ENCODE results near the gene GARS1.
A peak's percentile ranks its signal among the peaks of the same experiment; 100 is the strongest.
"Not testable (repeated sequence)": the region's sequence is repeated elsewhere in the genome, so short reads cannot be mapped to it uniquely, and the experiment has no call there.

The GARS1 gene

DNA sequence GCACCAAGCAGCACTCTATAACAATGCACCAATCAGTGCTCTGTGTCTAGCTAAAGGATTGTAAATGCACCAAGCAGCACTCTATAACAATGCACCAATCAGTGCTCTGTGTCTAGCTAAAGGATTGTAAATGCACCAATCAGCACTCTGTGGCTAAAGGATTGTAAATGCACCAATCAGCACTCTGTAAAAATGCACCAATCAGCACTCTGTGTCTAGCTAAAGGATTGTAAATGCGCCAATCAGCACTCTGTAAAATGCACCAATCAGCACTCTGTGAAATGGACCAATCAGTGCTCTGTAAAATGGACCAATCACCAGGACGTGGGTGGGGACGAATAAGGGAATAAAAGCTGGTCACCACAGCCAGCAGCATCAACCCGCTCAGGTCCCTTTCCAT lies 24.4 kb upstream of the GARS1 start:
- FAIRE-seq; DNase-seq (ENCODE audit: insufficient read length, low spot score): not testable (repeated sequence)

DNA sequence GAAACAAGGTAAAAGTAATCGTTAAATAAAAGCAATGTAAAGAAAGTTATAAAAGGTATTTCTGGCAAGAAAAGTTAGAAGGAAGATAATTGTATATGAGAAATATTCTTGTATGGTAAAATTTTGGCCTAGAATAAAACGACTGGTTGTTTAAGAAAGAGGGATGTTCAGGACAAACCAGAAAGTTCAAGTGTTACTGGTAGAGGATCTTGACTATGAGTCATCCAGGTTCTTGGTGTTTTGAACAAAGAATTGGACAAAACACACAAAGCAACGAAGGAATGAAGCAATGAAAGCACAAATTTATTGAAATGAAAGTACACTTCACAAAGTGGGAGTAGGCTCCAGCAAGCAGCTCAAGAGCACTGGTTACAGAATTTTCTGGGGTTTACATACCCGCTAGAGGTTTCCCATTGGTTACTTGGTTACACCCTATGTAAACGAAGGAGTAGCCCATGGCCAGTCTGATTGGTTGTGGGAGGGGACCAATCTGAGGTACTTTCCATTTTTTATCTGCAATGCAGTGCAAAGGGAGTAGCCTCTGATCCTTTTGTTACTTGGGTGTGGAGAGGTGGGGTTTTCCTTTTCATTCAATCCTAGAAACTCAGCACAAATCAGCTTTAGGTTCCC lies 22.4 kb upstream of the GARS1 start:
- DNase-seq (ENCODE audit: insufficient read length, low spot score) (no peak), FAIRE-seq (no peak)

DNA sequence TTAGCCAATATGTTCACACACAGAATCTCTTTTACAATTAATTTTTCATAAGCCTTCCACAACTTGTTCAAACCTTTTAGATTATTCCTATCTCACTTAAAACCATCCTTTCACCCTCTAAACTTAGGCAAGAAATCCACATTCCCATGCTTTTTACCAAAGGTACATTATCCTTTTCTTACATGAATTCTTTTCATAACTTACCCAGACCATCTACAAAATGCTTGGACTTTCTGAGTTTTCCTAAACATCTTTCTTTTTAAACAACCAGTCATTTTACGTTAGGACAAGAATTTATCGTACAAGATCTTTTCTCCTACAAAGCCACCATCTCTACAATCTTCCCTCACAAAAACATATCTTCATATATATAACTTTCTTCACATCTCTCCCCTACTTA lies 18.8 kb upstream of the GARS1 start:
- no peak for FAIRE-seq

DNA sequence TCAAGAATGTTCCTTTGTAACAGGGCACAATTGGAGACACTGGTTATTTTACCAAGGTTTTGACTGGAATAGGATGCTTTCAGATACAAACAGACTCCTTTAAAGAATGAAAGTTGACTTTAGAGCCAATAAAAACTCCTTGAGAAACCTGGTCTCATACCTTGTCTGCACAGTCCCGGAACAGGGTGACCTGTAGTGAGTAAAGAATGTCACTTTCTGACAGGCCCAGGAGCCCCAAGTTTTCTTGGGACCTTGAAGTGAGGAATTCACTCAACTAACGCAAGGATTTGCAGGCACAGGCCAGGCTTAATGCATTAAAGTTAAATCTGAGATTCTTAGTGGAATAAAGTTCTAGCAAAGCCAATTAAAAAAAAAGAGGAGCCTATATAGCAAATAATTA lies 11.5 kb upstream of the GARS1 start:
- FAIRE-seq (no peak), DNase-seq (ENCODE audit: insufficient read length, low spot score) (no peak)

More for the DNA sequence above, 18.8 kb upstream of the GARS1 start:
- DNase-seq (ENCODE audit: insufficient read length, low spot score), result no peak

DNA sequence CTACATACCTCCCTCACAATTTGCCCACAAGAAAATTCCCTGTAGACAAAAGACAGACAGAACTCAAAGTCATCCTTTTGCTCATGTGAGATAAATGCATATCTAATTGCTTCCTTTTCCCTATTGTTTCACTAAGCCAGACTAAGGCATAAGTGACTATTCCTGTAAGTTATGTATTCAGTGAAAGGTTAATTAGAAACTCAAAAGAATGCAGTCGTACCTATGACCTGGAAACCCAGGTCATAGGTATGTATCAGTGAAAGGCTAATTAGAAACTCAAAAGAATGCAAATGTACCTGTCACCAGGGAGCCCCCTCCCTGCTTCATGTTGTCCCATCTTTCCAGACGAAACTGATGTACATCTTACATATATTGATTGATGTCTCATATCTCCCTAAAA lies 10.3 kb upstream of the GARS1 start:
- FAIRE-seq, result no peak
- DNase-seq (ENCODE audit: insufficient read length, low spot score), result no peak

DNA sequence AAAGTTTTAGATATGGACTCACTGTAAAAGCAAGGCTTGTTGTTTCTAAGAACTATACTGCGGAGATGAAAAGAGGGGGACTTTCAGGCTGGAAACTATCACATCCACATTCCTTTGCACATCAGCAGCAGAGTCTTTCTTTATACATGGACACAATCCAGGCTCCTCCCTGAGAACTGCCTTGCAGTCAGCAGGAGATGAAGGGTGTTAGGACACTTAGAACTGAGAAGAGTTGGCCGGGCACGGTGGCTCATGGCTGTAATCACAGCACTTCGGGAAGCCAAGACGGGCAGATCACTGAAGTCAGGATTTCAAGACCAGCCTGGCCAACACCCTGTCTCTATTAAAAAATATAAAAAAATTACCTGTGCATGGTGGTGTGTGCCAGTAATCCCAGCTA lies 9.7 kb upstream of the GARS1 start:
- DNase-seq (ENCODE audit: insufficient read length, low spot score), result no peak
- FAIRE-seq, result no peak

DNA sequence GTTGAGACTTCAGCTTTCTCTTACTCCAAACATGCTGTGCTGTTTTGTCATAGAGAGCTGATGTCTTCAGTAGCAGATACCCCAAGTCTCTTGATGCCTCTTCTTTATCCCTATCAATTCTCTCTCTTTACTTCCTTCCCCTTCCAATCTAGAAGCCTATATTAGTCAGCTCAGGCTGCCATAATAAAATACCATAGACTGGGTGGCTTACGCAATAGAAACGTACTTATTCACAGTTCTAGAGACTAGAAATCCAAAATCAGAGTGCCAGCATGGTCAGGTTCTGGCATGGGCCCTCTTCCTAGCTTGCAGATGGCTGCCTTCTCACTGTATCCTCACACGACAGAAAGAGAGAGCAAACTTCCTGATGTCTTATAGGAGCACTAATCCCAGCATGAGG lies 9.0 kb upstream of the GARS1 start:
- DNase-seq (ENCODE audit: insufficient read length, low spot score), result no peak

DNA sequence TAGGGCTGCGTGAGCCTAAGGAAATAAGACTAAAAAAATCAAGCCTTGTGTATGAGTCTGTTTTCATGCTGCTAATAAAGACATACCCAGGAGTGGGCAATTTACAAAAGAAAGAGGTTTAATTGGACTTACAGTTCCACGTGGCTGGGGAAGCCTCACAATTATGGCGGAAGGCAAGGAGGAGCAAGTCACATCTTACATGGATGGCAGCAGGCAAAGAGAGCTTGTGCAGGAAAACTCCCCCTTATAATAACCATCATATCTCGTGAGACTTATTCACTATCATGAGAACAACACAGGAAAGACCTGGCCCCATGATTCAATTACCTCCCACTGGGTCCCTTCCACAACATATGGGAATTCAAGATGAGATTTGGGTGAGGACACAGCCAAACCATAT lies 7.1 kb upstream of the GARS1 start:
- not testable (repeated sequence) for FAIRE-seq; DNase-seq (ENCODE audit: insufficient read length, low spot score)

More for the DNA sequence above, 9.0 kb upstream of the GARS1 start:
- FAIRE-seq, result no peak

DNA sequence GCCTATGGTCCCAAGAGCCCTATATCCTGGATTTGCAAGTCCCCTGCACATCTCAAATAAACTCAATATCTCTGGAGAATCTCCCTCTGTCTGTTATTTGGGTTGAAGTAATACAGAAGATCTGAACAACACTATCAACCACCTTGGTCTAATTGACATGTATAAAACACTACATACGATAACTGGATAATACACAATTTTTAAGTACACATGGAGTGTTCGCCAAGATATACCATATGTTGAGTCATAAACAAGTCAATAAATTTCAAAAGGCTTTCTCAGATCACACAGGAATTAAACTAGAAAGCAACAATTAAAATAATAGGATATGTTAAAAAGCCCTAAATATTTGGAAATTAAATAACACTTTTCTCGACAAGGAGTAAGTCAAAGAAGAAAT lies 5.6 kb upstream of the GARS1 start:
- peak; percentile 52 for FAIRE-seq
- DNase-seq (ENCODE audit: insufficient read length, low spot score), result no peak

DNA sequence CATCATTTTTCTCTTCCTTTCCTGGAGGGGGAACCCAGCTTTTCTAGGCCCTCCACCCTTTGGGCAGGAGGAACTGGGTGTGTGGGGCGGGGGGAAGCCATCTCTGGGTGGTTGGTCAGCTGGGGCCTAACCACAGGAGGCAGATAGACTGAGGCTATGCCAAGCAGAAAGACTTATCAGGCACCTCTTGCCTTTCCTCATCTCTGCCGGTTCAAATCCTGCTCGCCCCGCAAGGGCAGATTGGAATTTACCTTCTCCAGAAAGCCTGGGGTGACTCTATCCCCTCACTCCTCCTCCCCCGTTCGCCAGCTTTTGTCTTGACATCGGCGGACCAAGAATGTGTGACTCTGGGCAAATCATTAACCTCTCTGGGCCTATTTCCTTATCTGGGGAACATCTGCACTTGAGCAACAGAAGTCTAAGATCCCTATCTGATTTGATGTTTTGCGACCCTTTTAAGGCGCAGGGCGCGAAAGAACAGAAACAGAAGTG lies 584 bp upstream of the GARS1 start:
- FAIRE-seq (peak; percentile 86), DNase-seq (ENCODE audit: insufficient read length, low spot score) (peak; percentile 38)

DNA sequence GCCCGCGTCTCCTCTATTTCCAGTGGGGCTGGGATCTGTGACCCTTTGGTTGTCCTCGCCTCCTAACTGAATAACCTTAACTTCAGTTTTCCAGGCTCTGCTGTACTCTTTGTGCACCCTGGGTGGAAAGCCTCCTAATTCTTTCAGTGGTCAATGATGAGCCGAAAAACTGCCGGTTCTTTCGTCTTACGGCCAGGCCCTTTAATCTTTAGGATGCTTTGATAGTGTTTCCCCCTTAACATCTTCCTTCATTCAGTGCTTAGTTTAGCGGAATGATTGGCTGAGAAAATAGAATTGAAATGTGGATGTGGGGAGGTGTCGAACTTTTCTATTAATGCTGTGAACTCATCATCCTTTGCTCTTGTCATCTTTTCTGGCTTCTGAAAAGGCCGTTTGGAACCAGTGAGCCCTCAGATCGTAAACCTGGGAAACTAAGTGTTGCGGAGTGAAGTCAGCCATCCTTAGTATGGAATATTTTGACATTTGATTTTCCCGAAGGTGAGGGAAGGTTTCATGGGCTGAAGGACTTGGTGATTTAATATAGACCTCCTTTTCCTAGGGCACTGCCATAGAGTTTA lies 847 bp downstream of the GARS1 start:
- FAIRE-seq (peak; percentile 51), DNase-seq (ENCODE audit: insufficient read length, low spot score) (no peak)

DNA sequence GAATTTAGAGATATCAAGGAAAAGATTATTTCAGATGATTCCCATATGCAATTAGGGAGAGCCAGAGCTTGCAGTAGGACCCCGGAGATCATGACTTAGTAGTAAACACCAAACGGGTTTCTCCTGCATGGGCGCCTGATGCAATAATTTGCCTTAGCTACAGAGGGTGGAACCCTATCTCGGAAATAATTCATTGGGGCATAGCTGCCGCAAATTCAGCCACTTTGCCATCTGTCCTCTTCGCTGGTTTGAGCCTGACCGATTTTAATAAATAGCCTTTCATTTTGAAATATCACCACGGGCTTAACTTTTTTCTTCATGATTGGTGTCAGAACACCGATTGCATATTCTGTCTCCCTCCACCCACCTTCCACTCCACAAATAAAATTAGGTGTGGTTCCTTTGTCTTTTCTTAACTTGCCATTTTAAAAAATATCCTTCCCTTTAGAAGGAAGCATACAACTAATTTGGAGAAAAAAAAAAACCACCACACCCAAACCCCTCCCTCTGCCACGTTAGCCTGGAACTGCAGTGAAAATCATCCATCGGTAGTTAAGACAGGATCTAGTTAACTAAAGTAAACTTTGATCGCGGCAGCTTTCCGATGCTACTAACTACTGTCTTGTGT lies 1.4 kb downstream of the GARS1 start:
- FAIRE-seq (peak; percentile 75), DNase-seq (ENCODE audit: insufficient read length, low spot score) (no peak)

DNA sequence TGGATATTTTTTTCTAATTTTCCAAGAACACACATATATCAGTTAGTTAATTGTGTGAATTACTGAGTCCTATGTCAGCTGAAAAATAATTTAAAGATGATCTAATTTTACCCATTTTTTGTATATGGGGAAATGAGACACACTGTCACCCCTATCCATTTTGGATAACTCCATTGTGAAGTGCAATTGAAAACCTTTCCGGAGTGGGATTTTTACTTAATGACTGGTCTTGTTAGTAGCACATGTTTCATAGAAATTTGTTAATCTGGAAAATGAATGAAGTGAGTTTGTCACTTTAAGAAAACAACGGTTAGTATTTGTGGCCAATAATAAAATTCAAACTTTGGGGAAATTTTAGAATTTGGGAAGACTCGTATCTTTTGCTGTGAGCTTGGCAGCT lies 2.0 kb downstream of the GARS1 start:
- DNase-seq (ENCODE audit: insufficient read length, low spot score), result no peak
- peak; percentile 23 for FAIRE-seq

DNA sequence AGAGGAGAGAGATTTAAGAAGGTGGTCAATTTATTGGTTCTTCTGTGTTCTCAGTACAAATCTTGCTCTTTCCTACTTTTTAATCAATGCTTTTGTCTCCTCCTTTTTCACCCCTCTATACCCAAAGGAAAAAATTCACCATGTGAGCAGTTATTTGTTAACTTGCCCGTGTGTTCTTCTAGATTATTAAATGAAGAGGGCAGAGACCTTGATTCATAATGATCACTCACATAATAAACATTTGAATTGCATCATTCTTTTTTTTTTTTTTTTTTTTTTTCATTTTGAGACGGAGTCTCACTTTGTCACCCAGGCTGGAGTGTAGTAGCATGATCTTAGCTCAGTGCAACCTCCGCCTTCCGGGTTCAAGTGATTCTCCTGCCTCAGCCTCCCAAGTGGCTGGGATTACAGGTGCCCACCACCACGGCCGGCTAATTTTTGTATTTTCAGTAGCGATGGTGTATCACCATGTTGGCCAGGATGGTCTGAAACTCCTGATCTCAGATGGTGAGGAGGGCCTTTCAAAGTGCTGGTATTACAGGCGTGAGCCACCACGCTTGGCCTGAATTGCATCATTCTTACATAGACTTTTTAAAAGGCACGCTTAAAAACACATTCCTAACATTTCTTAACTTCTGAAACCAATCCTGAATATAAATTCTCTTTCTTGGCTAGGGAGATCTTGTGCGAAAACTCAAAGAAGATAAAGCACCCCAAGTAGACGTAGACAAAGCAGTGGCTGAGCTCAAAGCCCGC lies 3.6 kb downstream of the GARS1 start:
- DNase-seq (ENCODE audit: insufficient read length, low spot score), result no peak
- FAIRE-seq, result no peak

DNA sequence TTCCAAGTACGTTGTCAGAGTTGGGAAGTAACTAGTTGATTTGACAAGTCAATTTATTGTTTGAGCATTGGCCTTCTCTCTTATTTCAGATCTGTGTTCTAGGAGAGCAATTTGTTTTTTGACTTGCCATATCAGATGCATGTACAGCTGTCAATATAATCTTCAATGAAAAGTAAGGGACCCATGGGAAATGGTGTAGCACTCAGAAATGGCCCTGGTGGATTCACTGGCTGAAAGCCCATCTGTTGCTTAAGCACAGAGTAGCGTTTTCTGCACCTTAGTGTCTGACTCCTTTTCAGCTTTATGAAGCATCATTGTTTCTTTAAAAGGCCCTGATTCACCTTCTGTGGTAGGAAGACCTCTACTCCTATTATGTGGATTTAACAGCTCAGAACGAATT lies 10.2 kb downstream of the GARS1 start:
- FAIRE-seq (no peak), DNase-seq (ENCODE audit: insufficient read length, low spot score) (no peak)

DNA sequence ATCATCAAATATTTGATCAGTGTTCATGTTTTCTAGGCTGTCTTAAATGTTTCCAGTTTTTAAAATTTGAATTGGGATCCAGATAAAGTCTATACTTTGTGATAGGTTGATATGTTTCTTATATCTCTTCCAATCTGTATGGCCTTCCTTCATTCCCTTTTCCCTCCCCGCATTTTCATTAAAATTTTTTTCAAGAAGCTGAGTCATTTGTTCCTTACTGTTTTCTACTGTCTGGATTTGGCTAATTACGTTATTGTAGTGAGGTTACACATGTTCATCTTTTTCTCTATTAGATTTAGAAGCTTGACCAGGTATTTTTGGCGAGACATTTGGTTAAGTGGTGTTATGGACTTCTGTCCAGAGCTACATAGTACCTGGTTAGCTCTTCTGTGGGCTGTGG lies 11.2 kb downstream of the GARS1 start:
- DNase-seq (ENCODE audit: insufficient read length, low spot score) (no peak), FAIRE-seq (no peak)

DNA sequence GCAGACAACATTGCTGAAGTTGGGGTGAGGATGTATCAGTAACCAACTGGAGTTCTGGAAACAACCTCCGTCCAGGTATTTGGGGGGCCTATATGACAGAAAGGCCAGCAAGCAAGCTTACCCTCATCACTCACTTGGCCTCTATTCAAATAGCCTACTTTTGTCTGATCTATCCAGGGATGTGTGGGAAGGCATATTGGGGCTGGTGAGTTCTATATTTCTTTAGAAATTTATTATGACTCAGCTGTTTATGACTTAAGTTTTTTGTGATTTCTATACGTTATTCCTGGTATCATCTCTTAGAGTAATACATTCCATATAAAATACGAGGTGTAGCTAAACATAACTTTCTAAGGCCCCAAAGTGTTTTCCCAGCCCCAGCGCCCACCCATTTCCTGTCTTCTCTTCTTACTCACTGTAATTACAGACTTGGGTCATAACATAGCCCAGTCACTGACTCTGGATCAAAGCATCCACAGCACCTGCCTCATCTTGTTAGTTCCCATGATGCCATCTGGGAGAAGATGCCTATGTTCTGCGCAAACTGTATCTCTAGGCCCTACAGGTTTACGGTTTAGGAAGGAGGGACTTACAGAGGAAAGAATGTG lies 18.1 kb downstream of the GARS1 start:
- FAIRE-seq (no peak), DNase-seq (ENCODE audit: insufficient read length, low spot score) (no peak)

DNA sequence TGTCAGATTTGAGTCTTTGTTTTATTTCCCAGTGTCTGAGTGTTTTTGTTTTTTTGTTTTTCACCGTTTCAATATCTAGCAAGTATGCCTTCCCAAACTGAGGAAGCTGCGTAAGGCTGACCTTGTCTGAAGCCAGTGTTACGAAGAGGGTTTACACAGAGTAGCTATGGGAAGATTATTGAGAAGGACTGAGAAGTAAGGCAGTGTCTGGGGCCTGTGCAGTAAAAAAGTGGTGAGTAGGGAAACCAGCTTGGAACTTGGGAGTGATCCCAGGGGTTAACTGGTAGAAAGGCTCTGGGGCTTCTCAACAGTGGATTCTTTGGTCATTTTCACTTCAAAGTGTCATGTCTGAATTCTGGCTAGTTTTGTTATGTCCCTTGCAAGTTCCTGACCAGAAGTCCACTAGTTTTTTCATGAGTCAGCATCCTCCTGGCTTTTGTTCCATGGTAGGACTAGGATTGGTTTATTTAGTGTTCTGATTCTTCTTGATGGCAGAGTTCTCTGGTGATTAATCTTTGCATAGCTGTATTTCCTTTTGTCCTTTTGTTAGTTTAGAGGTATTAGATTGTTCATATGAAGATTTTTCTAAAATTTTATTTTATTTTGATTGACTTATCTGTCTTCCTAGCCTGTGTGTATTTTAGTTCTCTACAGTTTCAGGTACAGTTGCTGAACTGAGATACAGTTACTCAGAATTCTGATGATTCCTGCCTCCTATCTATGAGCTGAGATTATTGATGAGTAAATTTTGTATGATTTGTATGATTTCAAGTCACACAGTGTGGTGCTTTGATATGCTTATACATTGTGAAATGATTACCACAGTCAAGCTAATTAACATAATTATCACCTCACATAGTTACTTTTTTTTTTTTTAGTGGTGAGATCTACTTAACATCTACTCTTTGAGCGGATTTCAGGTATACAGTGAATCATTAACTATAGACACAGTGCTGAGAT lies 19.0 kb downstream of the GARS1 start:
- FAIRE-seq, result no peak
- DNase-seq (ENCODE audit: insufficient read length, low spot score), result no peak

DNA sequence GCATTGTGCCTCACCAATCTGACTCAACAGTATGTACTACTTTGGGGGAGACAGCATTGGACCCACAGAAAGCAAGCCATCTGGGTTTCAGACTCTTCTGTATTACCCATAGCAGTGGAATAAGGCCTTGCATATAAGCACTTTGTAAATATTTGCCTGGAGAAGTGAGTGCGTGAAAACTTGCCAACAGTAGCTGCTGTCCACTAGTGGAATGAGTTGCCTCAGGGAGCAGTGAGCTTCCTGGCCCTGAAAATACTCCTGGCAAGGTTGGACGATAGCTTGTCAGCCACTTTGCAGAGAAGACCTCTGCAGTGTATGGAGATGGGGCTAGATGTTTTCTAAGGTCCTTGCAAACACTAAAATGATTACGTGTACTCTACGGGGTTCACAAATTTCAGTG lies 21.6 kb downstream of the GARS1 start:
- FAIRE-seq, result no peak
- DNase-seq (ENCODE audit: insufficient read length, low spot score), result no peak

DNA sequence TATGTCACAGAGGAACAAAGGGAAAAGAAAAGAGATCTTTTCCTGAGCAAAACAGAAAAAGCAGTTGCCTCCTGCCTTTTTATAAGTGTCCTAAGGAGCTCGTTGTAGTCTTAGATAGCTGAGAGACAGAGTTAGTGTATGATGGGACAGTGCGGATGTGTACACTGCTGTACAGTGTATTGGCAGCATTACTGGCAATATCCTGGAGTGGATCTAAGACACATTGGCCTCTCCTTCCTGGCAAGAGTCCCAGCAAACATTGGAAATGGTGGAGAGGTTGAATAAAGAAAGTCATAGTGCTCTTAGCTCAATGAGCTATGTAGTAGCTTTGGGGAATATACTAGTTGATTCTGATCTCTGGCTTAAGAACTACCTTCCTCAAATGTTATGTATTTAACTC lies 22.7 kb downstream of the GARS1 start:
- DNase-seq (ENCODE audit: insufficient read length, low spot score) (no peak), FAIRE-seq (no peak)
